Tracheal epithelial cell (primary cell): ENCODE measurements around the gene MLST8. TPM values are rescaled to one million over a fixed set of nuclear protein-coding genes. Genes with fewer than 3 reads are reported as not detected.

Source experiments
- total RNA-seq: library from RNA; depleted of rRNA; stranded (reverse); fragments of >200 nt; gene quantifications from 2 replicates; pipeline ENCODE4 v1.2.1, GENCODE V29; 2014

MLST8 gene
- total RNA-seq: 19.2 and 26.0 TPM in 2 replicates

GRCh38 chr16:2205104-2205966 is at the start of gene MLST8:
TSS of gene MLST8 (plus strand) at chr16:2205454. CDS start at chr16:2206086, 632 bp downstream.

GRCh38 chr16:2196162-2196980 is 8.9 kb upstream of the MLST8 start, which contains the start of gene CASKIN1:
TSS of gene CASKIN1 (minus strand) at chr16:2196605. CDS start at chr16:2196432, 173 bp downstream.

GRCh38 chr16:2210386-2211365 is 5.4 kb downstream of the MLST8 start, which contains the start of gene BRICD5:
TSS of gene BRICD5 (minus strand) at chr16:2210863. CDS start at chr16:2210833, 30 bp downstream.

GRCh38 chr16:2214719-2214968 is 9.4 kb downstream of the MLST8 start, which contains the start of gene PGP:
TSS of gene PGP (minus strand) at chr16:2214840. CDS start at chr16:2214777, 63 bp downstream.

GRCh38 chr16:2223221-2223941 is 18.1 kb downstream of the MLST8 start, which contains the start of gene E4F1:
TSS of gene E4F1 (plus strand) at chr16:2223591. CDS start at chr16:2223614, 23 bp downstream.

GRCh38 chr16:2236337-2237101 is 31.3 kb downstream of the MLST8 start, which contains the start of gene DNASE1L2:
TSS of gene DNASE1L2 (plus strand) at chr16:2236444. CDS start at chr16:2236817, 373 bp downstream.

GRCh38 chr16:2251296-2252111 is 46.2 kb downstream of the MLST8 start, which contains the start of gene ECI1:
TSS of gene ECI1 (minus strand) at chr16:2251587. CDS start at chr16:2251566, 21 bp downstream.

Other genes with a start within 250 kb of the MLST8 start
- 114 and 124 TPM in 2 replicates for gene NDUFB10, start 245.9 kb upstream of the MLST8 start, total RNA-seq
- gene RPS2, start 240.6 kb upstream of the MLST8 start, total RNA-seq: 2,434 and 3,731 TPM in 2 replicates
- gene RNF151, start 238.6 kb upstream of the MLST8 start, total RNA-seq: 0.85 TPM in 1 of 2 replicates, not detected in the other
- 65.9 and 82.9 TPM in 2 replicates for gene TBL3, start 233.4 kb upstream of the MLST8 start, total RNA-seq
- 1.2 and 2.6 TPM in 2 replicates for gene NOXO1, start 224.0 kb upstream of the MLST8 start, total RNA-seq
- 8.9 and 24.9 TPM in 2 replicates for gene GFER, start 221.3 kb upstream of the MLST8 start, total RNA-seq
- 4.7 and 4.8 TPM in 2 replicates for gene SYNGR3, start 215.5 kb upstream of the MLST8 start, total RNA-seq
- 28.0 and 31.8 TPM in 2 replicates for gene ZNF598, start 195.6 kb upstream of the MLST8 start, total RNA-seq
- gene NPW, start 185.7 kb upstream of the MLST8 start, total RNA-seq: under 0.01 and 1.4 TPM in 2 replicates
- 12.8 and 17.1 TPM in 2 replicates for gene NHERF2, start 178.6 kb upstream of the MLST8 start, total RNA-seq
- 32.8 and 45.6 TPM in 2 replicates for gene NTHL1, start 157.6 kb upstream of the MLST8 start, total RNA-seq
- 30.6 and 31.3 TPM in 2 replicates for gene TSC2, start 157.5 kb upstream of the MLST8 start, total RNA-seq
- gene PKD1, start 69.6 kb upstream of the MLST8 start, total RNA-seq: 74.2 and 96.1 TPM in 2 replicates
- 0.48 and 1.7 TPM in 2 replicates for gene RAB26, start 56.8 kb upstream of the MLST8 start, total RNA-seq
- gene TRAF7, start 49.7 kb upstream of the MLST8 start, total RNA-seq: 60.2 and 78.9 TPM in 2 replicates
- 0.43 and 0.96 TPM in 2 replicates for gene CASKIN1, start 8.8 kb upstream of the MLST8 start, total RNA-seq
- 0.24 and 1.3 TPM in 2 replicates for gene BRICD5, start 5.4 kb downstream of the MLST8 start, total RNA-seq
- 14.5 and 19.0 TPM in 2 replicates for gene PGP, start 9.4 kb downstream of the MLST8 start, total RNA-seq
- 26.0 and 32.0 TPM in 2 replicates for gene E4F1, start 18.1 kb downstream of the MLST8 start, total RNA-seq
- not detected in 2 replicates for gene DNASE1L2, start 31.0 kb downstream of the MLST8 start, total RNA-seq
- 51.8 and 119 TPM in 2 replicates for gene ECI1, start 46.1 kb downstream of the MLST8 start, total RNA-seq
- gene RNPS1, start 62.7 kb downstream of the MLST8 start, total RNA-seq: 79.5 and 80.2 TPM in 2 replicates
- 0.43 and 3.9 TPM in 2 replicates for gene ABCA3, start 135.3 kb downstream of the MLST8 start, total RNA-seq
- gene CCNF, start 224.0 kb downstream of the MLST8 start, total RNA-seq: 3.0 and 7.2 TPM in 2 replicates